HG02759 (cell line): ENCODE measurements around the gene KCTD16.

Source experiments
- ATAC-seq: cut with Tn5 transposase; IDR thresholded peaks from one replicate; pipeline ENCODE4 v1.9.1; 2021; ENCODE audit warnings: mild to moderate bottlenecking, moderate library complexity; ENCODE audit not compliant: unreplicated experiment

KCTD16 gene

GRCh38 chr5:144393641-144394435, 223.2 kb downstream of the KCTD16 start:
- no peak for ATAC-seq

GRCh38 chr5:144395704-144396103, 225.0 kb downstream of the KCTD16 start:
- no peak for ATAC-seq

- no peak for ATAC-seq
These were observed 232.4 kb downstream of the KCTD16 start for GRCh38 chr5:144403058-144403457.

GRCh38 chr5:144403817-144404420, 233.2 kb downstream of the KCTD16 start:
- no peak for ATAC-seq

GRCh38 chr5:144404672-144405071, 234.0 kb downstream of the KCTD16 start:
- no peak for ATAC-seq

- ATAC-seq, result no peak
These were observed 235.3 kb downstream of the KCTD16 start for GRCh38 chr5:144405991-144406390.

- no peak for ATAC-seq
These were observed 235.8 kb downstream of the KCTD16 start for GRCh38 chr5:144406442-144406841.

- ATAC-seq, result no peak
These were observed 243.7 kb downstream of the KCTD16 start for GRCh38 chr5:144414202-144415029.

GRCh38 chr5:144416196-144416595, 245.5 kb downstream of the KCTD16 start:
- no peak for ATAC-seq

GRCh38 chr5:144418719-144419118, 248.0 kb downstream of the KCTD16 start:
- ATAC-seq, result no peak

GRCh38 chr5:144421411-144421810, 250.7 kb downstream of the KCTD16 start:
- ATAC-seq, result no peak

- ATAC-seq, result no peak
These were observed 251.5 kb downstream of the KCTD16 start for GRCh38 chr5:144422018-144422727.

- ATAC-seq, result no peak
These were observed 257.2 kb downstream of the KCTD16 start for GRCh38 chr5:144427866-144428265.

- ATAC-seq, result no peak
These were observed 257.7 kb downstream of the KCTD16 start for GRCh38 chr5:144428326-144428725.

GRCh38 chr5:144429405-144429804, 258.7 kb downstream of the KCTD16 start:
- ATAC-seq, result no peak

GRCh38 chr5:144429905-144430304, 259.2 kb downstream of the KCTD16 start:
- ATAC-seq, result no peak

GRCh38 chr5:144433140-144433822, 262.6 kb downstream of the KCTD16 start:
- ATAC-seq, result no peak

GRCh38 chr5:144433893-144434292, 263.2 kb downstream of the KCTD16 start:
- no peak for ATAC-seq

GRCh38 chr5:144436007-144436406, 265.3 kb downstream of the KCTD16 start:
- no peak for ATAC-seq

- no peak for ATAC-seq
These were observed 267.6 kb downstream of the KCTD16 start for GRCh38 chr5:144438237-144438636.
